NCI-H2081 treated with DMSO at 0.1 percent for 48 hours (cell line): ENCODE results near the gene RPS6KC1.
"Not testable (repeated sequence)": the region's sequence is repeated elsewhere in the genome, so short reads cannot be mapped to it uniquely, and the experiment has no call there.

Experiments used
- DNase-seq: peaks from one replicate; lab custom pipeline; 2025; lab: John Stamatoyannopoulos, UW

Gene RPS6KC1

GRCh38 chr1:213051127-213051880 is at the start of gene RPS6KC1:
Gene RPS6KC1 (plus strand): TSS chr1:213051241. CDS start chr1:213051405, 164 bp downstream.
- peak; percentile 70 for DNase-seq

GRCh38 chr1:213003256-213003655 is 47.8 kb upstream of the RPS6KC1 start:
- DNase-seq = no peak

GRCh38 chr1:213008564-213008963 is 42.5 kb upstream of the RPS6KC1 start:
- no peak for DNase-seq

- no peak for DNase-seq
Measured at GRCh38 chr1:213014642-213015041, 36.4 kb upstream of the RPS6KC1 start.

- DNase-seq = peak; percentile 83
Measured at GRCh38 chr1:213015099-213016050, 35.7 kb upstream of the RPS6KC1 start, which contains the start of gene ANGEL2. Gene ANGEL2 (minus strand): TSS chr1:213015867. CDS start chr1:213015671, 196 bp downstream.

- DNase-seq = no peak
Measured at GRCh38 chr1:213017447-213018273, 33.4 kb upstream of the RPS6KC1 start.

- DNase-seq = no peak
Measured at GRCh38 chr1:213019450-213019849, 31.6 kb upstream of the RPS6KC1 start.

- no peak for DNase-seq
Measured at GRCh38 chr1:213020016-213020415, 31.0 kb upstream of the RPS6KC1 start.

- DNase-seq = not testable (repeated sequence)
Measured at GRCh38 chr1:213027024-213027423, 24.0 kb upstream of the RPS6KC1 start.

GRCh38 chr1:213032651-213033050 is 18.4 kb upstream of the RPS6KC1 start:
- no peak for DNase-seq

- no peak for DNase-seq
Measured at GRCh38 chr1:213034713-213035112, 16.3 kb upstream of the RPS6KC1 start.

GRCh38 chr1:213035573-213035972 is 15.5 kb upstream of the RPS6KC1 start:
- no peak for DNase-seq

- DNase-seq = no peak
Measured at GRCh38 chr1:213041443-213041842, 9.6 kb upstream of the RPS6KC1 start.

GRCh38 chr1:213045321-213046226 is 5.5 kb upstream of the RPS6KC1 start:
- not testable (repeated sequence) for DNase-seq

- DNase-seq = no peak
Measured at GRCh38 chr1:213049232-213049631, 1.8 kb upstream of the RPS6KC1 start.

GRCh38 chr1:213050745-213051126 is 305 bp upstream of the RPS6KC1 start:
- DNase-seq = no peak

- no peak for DNase-seq
Measured at GRCh38 chr1:213051881-213052202, 801 bp downstream of the RPS6KC1 start.

- no peak for DNase-seq
Measured at GRCh38 chr1:213053455-213053854, 2.4 kb downstream of the RPS6KC1 start.

GRCh38 chr1:213054142-213054541 is 3.1 kb downstream of the RPS6KC1 start:
- DNase-seq = no peak

GRCh38 chr1:213054733-213055591 is 3.9 kb downstream of the RPS6KC1 start:
- no peak for DNase-seq
